Stomach (tissue), 4 donors: ENCODE results near the gene CCDC110.

Experiments
- CTCF ChIP-seq, 7 experiments: fragments of 450-650 bp in 4 of 7; fragments of 200-600 bp in 3 of 7; sonication (generic) in 3 of 7; IDR thresholded peaks; one replicate each; pipeline ENCODE4 v1.5.1; 2016 to 2019; ENCODE audit warnings: antibody characterized with exemption in 7 of 7, control low read depth in 2 of 7, mild to moderate bottlenecking in 1 of 7
- POLR2AphosphoS5 ChIP-seq, 3 donors: sonication (generic); formaldehyde crosslinking; IDR thresholded peaks; one replicate each; pipeline ENCODE4 v1.6.1; 2016; ENCODE audit warnings: antibody characterized with exemption in 3 of 3

DNA sequence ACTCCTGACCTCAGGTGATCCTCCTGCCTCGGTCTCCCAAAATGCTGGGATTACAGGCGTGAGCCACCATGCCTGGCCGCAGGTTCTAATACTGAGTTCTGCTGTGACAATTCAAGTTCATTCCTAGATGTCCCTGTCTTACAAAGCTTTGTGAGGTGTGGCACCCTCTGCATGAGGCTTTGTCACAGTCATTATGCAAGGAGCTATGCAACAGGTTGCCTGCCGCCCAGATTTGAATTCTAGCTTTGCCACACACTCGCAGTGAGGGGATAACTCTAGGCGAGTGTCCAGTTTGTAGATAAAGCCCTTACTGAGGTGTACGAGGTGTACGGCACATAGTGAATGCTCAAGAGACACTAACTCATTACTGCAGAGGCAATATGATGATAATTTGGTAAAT, 3.5 kb downstream of the CCDC110 start:
- no peak for TF ChIP-seq CTCF (IDR thresholded peaks at IDR 0.05)
- no peak for TF ChIP-seq POLR2AphosphoS5 (IDR thresholded peaks at IDR 0.05)
